ENCODE data around the gene SORCS2.
A peak's percentile ranks its signal among the peaks of the same experiment; 100 is the strongest.

The SORCS2 gene

GRCh38 chr4:7684294-7684693, 492.0 kb downstream of the SORCS2 start:
- no peak for DNase-seq (ENCODE audit: low read depth, low spot score)

GRCh38 chr4:7686070-7686870, 493.9 kb downstream of the SORCS2 start:
- no peak for DNase-seq (ENCODE audit: low read depth, low spot score)

- DNase-seq (ENCODE audit: low read depth, low spot score) = no peak
Measured at GRCh38 chr4:7687006-7687405, 494.7 kb downstream of the SORCS2 start.

- DNase-seq (ENCODE audit: low read depth, low spot score) = no peak
Measured at GRCh38 chr4:7687796-7688195, 495.5 kb downstream of the SORCS2 start.

- no peak for DNase-seq (ENCODE audit: low read depth, low spot score)
Measured at GRCh38 chr4:7689773-7690693, 497.7 kb downstream of the SORCS2 start.

GRCh38 chr4:7691061-7691460, 498.7 kb downstream of the SORCS2 start:
- DNase-seq (ENCODE audit: low read depth, low spot score) = no peak

- no peak for DNase-seq (ENCODE audit: low read depth, low spot score)
Measured at GRCh38 chr4:7691982-7692381, 499.6 kb downstream of the SORCS2 start.

GRCh38 chr4:7692451-7693236, 500.3 kb downstream of the SORCS2 start:
- DNase-seq (ENCODE audit: low read depth, low spot score) = no peak

GRCh38 chr4:7693237-7693608, 500.9 kb downstream of the SORCS2 start:
- DNase-seq (ENCODE audit: low read depth, low spot score) = no peak

GRCh38 chr4:7693711-7694110, 501.4 kb downstream of the SORCS2 start:
- no peak for DNase-seq (ENCODE audit: low read depth, low spot score)

GRCh38 chr4:7694324-7694723, 502.0 kb downstream of the SORCS2 start:
- DNase-seq (ENCODE audit: low read depth, low spot score) = no peak

GRCh38 chr4:7697343-7697742, 505.0 kb downstream of the SORCS2 start:
- DNase-seq (ENCODE audit: low read depth, low spot score) = no peak

- no peak for DNase-seq (ENCODE audit: low read depth, low spot score)
Measured at GRCh38 chr4:7697821-7698220, 505.5 kb downstream of the SORCS2 start.

- no peak for DNase-seq (ENCODE audit: low read depth, low spot score)
Measured at GRCh38 chr4:7698584-7698983, 506.2 kb downstream of the SORCS2 start.

- DNase-seq (ENCODE audit: low read depth, low spot score) = peak; percentile 20
Measured at GRCh38 chr4:7699031-7699430, 506.7 kb downstream of the SORCS2 start.

- no peak for DNase-seq (ENCODE audit: low read depth, low spot score)
Measured at GRCh38 chr4:7699825-7700224, 507.5 kb downstream of the SORCS2 start.

GRCh38 chr4:7700665-7701064, 508.3 kb downstream of the SORCS2 start:
- DNase-seq (ENCODE audit: low read depth, low spot score) = no peak

- no peak for DNase-seq (ENCODE audit: low read depth, low spot score)
Measured at GRCh38 chr4:7701866-7702649, 509.7 kb downstream of the SORCS2 start.

GRCh38 chr4:7703688-7704087, 511.4 kb downstream of the SORCS2 start:
- no peak for DNase-seq (ENCODE audit: low read depth, low spot score)

- DNase-seq (ENCODE audit: low read depth, low spot score) = no peak
Measured at GRCh38 chr4:7704091-7704490, 511.8 kb downstream of the SORCS2 start.

GRCh38 chr4:7704625-7705024, 512.3 kb downstream of the SORCS2 start:
- no peak for DNase-seq (ENCODE audit: low read depth, low spot score)

Measured in smooth muscle cell of the brain vasculature (primary cell).